Esophagus muscularis mucosa (tissue), 3 donors: ENCODE data around the gene SULF2.

ENCODE experiments used
- CTCF ChIP-seq, 3 experiments: fragments of 200-600 bp in 2 of 3; fragments of 450-650 bp in 1 of 3; sonication (generic) in 2 of 3; IDR thresholded peaks; one replicate each; pipeline ENCODE4 v1.5.1; 2017 to 2019; ENCODE audit warnings: antibody characterized with exemption in 3 of 3, mild to moderate bottlenecking in 2 of 3, moderate library complexity in 1 of 3
- POLR2A ChIP-seq: fragments of 450-650 bp; IDR thresholded peaks from one replicate; pipeline ENCODE4 v1.6.1; 2017; ENCODE audit warnings: antibody characterized with exemption, moderate library complexity, mild to moderate bottlenecking, low read depth
- POLR2AphosphoS5 ChIP-seq, 2 donors: sonication (generic); formaldehyde crosslinking; IDR thresholded peaks; one replicate each; pipeline ENCODE4 v1.6.1; 2017; ENCODE audit warnings: antibody characterized with exemption in 2 of 2

GRCh38 chr20:47785854-47786764 lies 828 bp upstream of the SULF2 start:
- TF ChIP-seq CTCF (IDR thresholded peaks at IDR 0.05) (peak; percentile 77 to 85 (median 77)), POLR2A (no peak), POLR2AphosphoS5 (IDR thresholded peaks at IDR 0.05) (peak; percentile 45 to 60)
